Cardiac fibroblast (primary cell): Measurements from ENCODE around the gene NTNG1.

Experiments used
- DNase-seq, 2 donors: peaks; one replicate each; pipeline versions ENCODE4 v3.0.0 to v3.0.0-alpha.2; 2010; ENCODE audit warnings: low read depth in 2 of 2
- H3K4me3 ChIP-seq, 2 donors: replicated peaks in 1 of 2; 1 replicate in 1 of 2; 2 replicates in 1 of 2; pipeline ENCODE4 v1.5.1; 2011; ENCODE audit warnings: low read depth in 2 of 2, low read length in 2 of 2, mild to moderate bottlenecking in 2 of 2, moderate library complexity in 1 of 2
- TF ChIP-seq, protein P1 (sequence below): IDR thresholded peaks from one replicate; pipeline ENCODE4 v1.5.1; 2011; ENCODE audit warnings: low read depth, mild to moderate bottlenecking, low read length, inconsistent platforms

The NTNG1 gene

DNA sequence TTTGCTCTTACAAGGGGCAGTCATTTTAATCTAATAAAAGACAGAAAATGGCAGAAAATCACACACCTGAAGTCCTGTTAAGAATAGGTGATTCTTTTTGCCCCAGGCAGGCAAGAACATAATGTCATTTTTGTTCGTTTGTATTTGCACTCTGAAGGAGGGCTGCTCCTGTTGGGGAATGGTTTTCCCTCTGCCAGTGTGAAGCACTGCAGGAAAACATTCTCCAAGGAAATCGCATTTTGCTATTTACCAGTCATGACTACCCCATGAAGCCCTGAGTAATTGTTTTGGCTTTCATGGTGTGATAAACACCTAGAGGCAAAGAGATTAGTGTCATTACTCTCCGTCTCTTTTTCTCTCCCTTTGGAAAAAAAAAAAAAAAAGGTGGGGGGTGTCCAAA lies 345.5 kb downstream of the NTNG1 start:
- no peak for DNase-seq
- H3K4me3 ChIP-seq = no peak overlapping the region
- TF ChIP-seq, protein P1, sequence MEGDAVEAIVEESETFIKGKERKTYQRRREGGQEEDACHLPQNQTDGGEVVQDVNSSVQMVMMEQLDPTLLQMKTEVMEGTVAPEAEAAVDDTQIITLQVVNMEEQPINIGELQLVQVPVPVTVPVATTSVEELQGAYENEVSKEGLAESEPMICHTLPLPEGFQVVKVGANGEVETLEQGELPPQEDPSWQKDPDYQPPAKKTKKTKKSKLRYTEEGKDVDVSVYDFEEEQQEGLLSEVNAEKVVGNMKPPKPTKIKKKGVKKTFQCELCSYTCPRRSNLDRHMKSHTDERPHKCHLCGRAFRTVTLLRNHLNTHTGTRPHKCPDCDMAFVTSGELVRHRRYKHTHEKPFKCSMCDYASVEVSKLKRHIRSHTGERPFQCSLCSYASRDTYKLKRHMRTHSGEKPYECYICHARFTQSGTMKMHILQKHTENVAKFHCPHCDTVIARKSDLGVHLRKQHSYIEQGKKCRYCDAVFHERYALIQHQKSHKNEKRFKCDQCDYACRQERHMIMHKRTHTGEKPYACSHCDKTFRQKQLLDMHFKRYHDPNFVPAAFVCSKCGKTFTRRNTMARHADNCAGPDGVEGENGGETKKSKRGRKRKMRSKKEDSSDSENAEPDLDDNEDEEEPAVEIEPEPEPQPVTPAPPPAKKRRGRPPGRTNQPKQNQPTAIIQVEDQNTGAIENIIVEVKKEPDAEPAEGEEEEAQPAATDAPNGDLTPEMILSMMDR = no peak

GRCh38 chr1:107487506-107487905 lies 346.7 kb downstream of the NTNG1 start:
- H3K4me3 ChIP-seq = no peak overlapping the region
- no peak for DNase-seq
- TF ChIP-seq, protein P1 = no peak

DNA sequence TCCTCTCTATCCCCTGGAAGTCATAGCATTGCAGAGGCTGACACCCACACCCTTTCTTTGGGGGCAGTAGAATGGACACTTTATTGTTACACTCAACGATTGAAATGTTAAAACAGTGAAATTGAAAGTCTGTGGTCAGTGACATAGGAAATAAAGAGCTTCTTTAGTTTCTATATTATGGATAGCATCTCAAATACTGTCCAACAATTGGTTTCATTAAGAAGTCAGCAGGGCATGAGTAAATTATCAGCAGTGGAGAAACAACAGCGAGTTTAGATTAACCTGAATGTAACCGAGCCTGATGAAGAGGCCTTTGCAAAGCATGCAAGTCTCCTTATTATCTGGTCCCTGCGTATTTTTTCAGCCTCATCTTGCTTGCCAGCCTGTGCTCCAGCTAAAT lies 350.7 kb downstream of the NTNG1 start:
- no peak for DNase-seq
- H3K4me3 ChIP-seq = no peak overlapping the region
- TF ChIP-seq, protein P1 = no peak

DNA sequence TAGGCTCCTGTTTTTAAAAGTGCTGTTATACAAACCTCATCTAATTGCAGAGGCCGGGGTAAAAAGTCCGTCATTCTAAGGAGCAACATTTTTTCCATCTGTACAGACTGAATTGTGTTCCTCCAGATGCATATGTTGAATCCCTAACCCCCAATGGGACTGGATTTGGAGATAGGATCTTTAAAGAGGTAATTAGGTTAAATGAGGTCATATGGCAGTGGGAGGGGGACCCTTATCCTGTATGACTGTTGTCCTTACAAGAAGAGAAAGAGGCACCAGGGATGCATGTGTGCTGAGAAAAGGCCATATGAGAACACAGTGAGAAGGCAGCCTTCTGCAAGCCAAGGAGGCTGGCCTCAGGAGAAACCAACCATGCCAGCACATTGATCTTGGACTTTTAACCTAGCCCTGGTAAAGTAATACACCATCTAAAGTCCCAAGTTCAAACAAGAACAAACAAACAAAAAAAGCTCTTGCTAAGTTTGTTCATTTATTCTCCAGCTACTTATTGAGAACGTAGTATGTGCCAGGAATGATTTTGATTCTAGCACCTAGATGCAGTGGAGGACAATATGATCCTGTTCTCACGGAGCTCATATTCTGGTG lies 352.4 kb downstream of the NTNG1 start:
- TF ChIP-seq, protein P1 = no peak
- H3K4me3 ChIP-seq = no peak overlapping the region
- DNase-seq = no peak

- TF ChIP-seq, protein P1 = no peak
- H3K4me3 ChIP-seq = no peak overlapping the region
- DNase-seq = no peak
These were observed 353.2 kb downstream of the NTNG1 start for GRCh38 chr1:107494061-107494460.

- DNase-seq = no peak
- no peak overlapping the region for H3K4me3 ChIP-seq
- TF ChIP-seq, protein P1 = no peak
These were observed 355.2 kb downstream of the NTNG1 start for GRCh38 chr1:107496002-107496401.
